NCI-H69 (cell line): ENCODE results near the gene SOX18.
A peak's percentile ranks its signal among the peaks of the same experiment; 100 is the strongest.

ENCODE experiments used
- DNase-seq: peaks from one replicate; lab custom pipeline; 2025; lab: John Stamatoyannopoulos, UW

The SOX18 gene

GRCh38 chr20:64037498-64038213 is 11.8 kb downstream of the SOX18 start:
- DNase-seq, result peak; percentile 34

- DNase-seq, result no peak
Measured at GRCh38 chr20:64037199-64037497, 12.3 kb downstream of the SOX18 start.

GRCh38 chr20:64036346-64037198 is 12.9 kb downstream of the SOX18 start:
- no peak for DNase-seq

GRCh38 chr20:64035933-64036345 is 13.5 kb downstream of the SOX18 start, which contains the start of gene C20orf204:
C20orf204 (plus strand) TSS chr20:64036182; CDS start chr20:64036324, 142 bp downstream.
- no peak for DNase-seq

DNA sequence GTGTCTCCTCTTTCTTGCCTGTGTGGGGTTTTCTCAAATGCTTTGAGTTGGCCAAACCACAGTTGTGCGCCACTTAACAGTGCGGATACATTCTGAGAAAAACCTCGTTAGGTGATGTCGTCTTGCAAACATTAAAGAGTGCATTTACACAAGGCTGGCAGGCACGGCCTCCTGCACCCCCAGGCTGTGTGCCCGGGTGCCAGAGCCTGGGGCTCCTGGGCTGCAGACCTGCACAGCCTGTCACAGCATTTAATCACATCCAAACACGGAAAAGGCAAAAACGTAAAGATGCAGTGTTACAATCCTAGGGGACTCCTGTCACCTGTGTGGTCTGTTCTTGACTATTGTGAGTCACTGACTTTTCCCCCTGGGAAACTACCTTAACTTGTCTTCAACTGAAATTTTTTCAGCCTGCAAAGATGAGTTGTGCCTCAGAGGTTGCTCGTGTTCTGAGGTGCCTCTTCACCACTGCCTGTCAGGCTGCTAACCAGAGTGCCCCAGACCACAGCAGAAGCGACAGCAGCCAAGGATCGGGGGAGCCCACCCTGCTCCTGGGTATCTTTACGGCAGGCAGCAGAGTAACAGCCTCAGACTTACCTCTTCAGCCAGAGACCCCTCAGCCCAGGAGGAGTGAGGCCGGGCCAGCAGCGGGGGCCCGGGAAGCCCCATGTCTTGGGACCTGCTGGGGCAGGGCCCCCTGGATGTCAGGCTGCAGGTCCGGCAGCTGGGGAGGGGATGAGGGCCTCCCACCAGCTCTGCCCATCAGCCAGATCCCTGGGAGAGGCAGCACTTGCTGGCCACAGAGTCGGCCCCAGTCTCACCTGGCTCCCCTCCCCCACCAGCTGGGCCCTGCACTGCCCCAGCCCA is 14.1 kb downstream of the SOX18 start:
- no peak for DNase-seq

GRCh38 chr20:64033981-64034493 is 15.4 kb downstream of the SOX18 start:
- no peak for DNase-seq

GRCh38 chr20:64032706-64033624 is 16.5 kb downstream of the SOX18 start:
- DNase-seq, result no peak

GRCh38 chr20:64031822-64032314 is 17.6 kb downstream of the SOX18 start:
- DNase-seq, result no peak

- no peak for DNase-seq
Measured at GRCh38 chr20:64030371-64031134, 18.9 kb downstream of the SOX18 start.

GRCh38 chr20:64029293-64030117 is 19.9 kb downstream of the SOX18 start:
- DNase-seq, result no peak

GRCh38 chr20:64027981-64028685 is 21.3 kb downstream of the SOX18 start:
- DNase-seq, result no peak

- DNase-seq, result no peak
Measured at GRCh38 chr20:64025826-64026412, 23.5 kb downstream of the SOX18 start.

DNA sequence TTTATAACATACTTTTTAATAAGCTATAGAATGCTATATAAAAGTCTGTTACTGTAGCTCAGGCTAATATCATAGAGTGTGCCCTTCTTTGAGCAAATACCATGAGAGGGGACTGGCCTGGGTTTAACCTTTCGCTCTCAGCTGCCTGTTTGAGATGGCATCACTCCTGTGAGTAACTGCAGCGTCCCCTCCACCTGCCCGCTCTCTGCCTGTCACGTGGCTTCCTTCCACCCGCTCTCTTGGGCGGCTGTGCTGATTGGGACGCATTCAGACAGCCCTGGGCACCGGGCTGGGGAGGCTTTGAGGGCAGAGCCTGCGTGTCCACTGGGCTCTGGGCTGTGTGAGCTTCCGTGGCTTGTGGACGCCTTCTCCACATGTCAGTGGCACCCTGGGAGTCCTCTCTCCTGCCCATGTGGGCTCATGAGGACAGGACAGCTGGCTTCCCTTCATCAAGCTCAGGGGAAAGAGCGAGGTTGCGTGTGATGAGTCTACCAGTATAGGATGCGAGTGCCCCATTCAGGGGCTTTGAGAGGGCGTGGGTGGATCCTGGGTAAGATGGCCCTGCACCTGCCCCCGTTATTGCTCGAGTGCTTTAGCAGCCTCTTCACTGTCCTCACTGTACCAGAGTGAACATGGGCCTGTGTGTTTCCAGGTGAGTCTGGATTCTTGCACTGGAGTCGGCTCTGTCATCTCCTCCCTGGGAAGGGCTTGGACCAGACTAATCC is 24.2 kb downstream of the SOX18 start:
- no peak for DNase-seq

- DNase-seq, result no peak
Measured at GRCh38 chr20:64024141-64024990, 25.1 kb downstream of the SOX18 start.

- DNase-seq, result no peak
Measured at GRCh38 chr20:64023361-64024140, 25.9 kb downstream of the SOX18 start.
